H9 (cell line): ENCODE results near the gene MYL11. TPM values are rescaled to one million over a fixed set of nuclear protein-coding genes. Genes with fewer than 3 reads are reported as not detected.
"Not testable (repeated sequence)": the region's sequence is repeated elsewhere in the genome, so short reads cannot be mapped to it uniquely, and the experiment has no call there.

Experiments used
- DNase-seq: peaks from one replicate; pipeline ENCODE4 v3.0.0-alpha.2; 2017
- H2AFZ ChIP-seq: one replicate; pipeline ENCODE4 v1.6.1; 2013; ENCODE audit warnings: mild to moderate bottlenecking, low read length, control low read depth, moderate library complexity
- H2AK5ac ChIP-seq: 2 replicates; pipeline ENCODE4 v1.6.1; 2013; ENCODE audit warnings: low read length, control low read depth, mixed read lengths; ENCODE audit not compliant: insufficient read length
- H2BK120ac ChIP-seq: one replicate; pipeline ENCODE4 v1.6.1; 2013; ENCODE audit warnings: low read depth, mild to moderate bottlenecking, low read length, control low read depth, inconsistent platforms; ENCODE audit not compliant: poor library complexity, severe bottlenecking
- H2BK12ac ChIP-seq: 2 replicates; pipeline ENCODE4 v1.6.1; 2013; ENCODE audit warnings: low read length, control low read depth, mixed read lengths, low read depth; ENCODE audit not compliant: insufficient read length
- H2BK15ac ChIP-seq: 2 replicates; pipeline ENCODE4 v1.6.1; 2013; ENCODE audit warnings: low read depth, low read length, control low read depth
- H2BK20ac ChIP-seq: one replicate; pipeline ENCODE4 v1.6.1; 2013; ENCODE audit warnings: low read depth, mild to moderate bottlenecking, low read length, control low read depth, inconsistent platforms; ENCODE audit not compliant: poor library complexity, severe bottlenecking
- H2BK5ac ChIP-seq: 2 replicates; pipeline ENCODE4 v1.6.1; 2013; ENCODE audit warnings: low read length, control low read depth, mixed read lengths; ENCODE audit not compliant: insufficient read length
- H3K14ac ChIP-seq: 2 replicates; pipeline ENCODE4 v1.6.1; 2013; ENCODE audit warnings: low read length, control low read depth; ENCODE audit not compliant: insufficient read depth
- H3K18ac ChIP-seq: 2 replicates; pipeline ENCODE4 v1.6.1; 2013; ENCODE audit warnings: low read depth, mild to moderate bottlenecking, mixed read lengths, low read length, control low read depth; ENCODE audit not compliant: insufficient read length
- H3K23ac ChIP-seq: 2 replicates; pipeline ENCODE4 v1.6.1; 2013; ENCODE audit warnings: low read length, control low read depth, mixed read lengths, low read depth; ENCODE audit not compliant: insufficient read length
- H3K23me2 ChIP-seq: 2 replicates; pipeline ENCODE4 v1.6.1; 2013; ENCODE audit warnings: low read depth, mild to moderate bottlenecking, mixed read lengths, low read length, control low read depth; ENCODE audit not compliant: insufficient read length, poor library complexity, severe bottlenecking
- H3K27ac ChIP-seq: 2 replicates; pipeline ENCODE4 v1.5.1; 2013; ENCODE audit warnings: low read length, control low read depth, mixed read lengths, low read depth; ENCODE audit not compliant: insufficient read length
- H3K27me3 ChIP-seq: 2 replicates; pipeline ENCODE4 v1.6.1; 2013; ENCODE audit warnings: low read length, control low read depth, inconsistent platforms; ENCODE audit not compliant: insufficient read depth
- H3K4ac ChIP-seq: 2 replicates; pipeline ENCODE4 v1.6.1; 2013; ENCODE audit warnings: low read depth, mild to moderate bottlenecking, control low read depth, inconsistent platforms, low read length, moderate library complexity
- H3K4me1 ChIP-seq: 2 replicates; pipeline ENCODE4 v1.6.1; 2013; ENCODE audit warnings: low read length, control low read depth, inconsistent platforms; ENCODE audit not compliant: insufficient read depth
- H3K4me2 ChIP-seq: 2 replicates; pipeline ENCODE4 v1.6.1; 2013; ENCODE audit warnings: low read length, control low read depth, mixed read lengths; ENCODE audit not compliant: insufficient read length, insufficient read depth
- H3K56ac ChIP-seq: 2 replicates; pipeline ENCODE4 v1.6.1; 2013; ENCODE audit warnings: low read depth, mild to moderate bottlenecking, mixed read lengths, low read length, control low read depth; ENCODE audit not compliant: insufficient read length
- H3K79me1 ChIP-seq: 2 replicates; pipeline ENCODE4 v1.6.1; 2013; ENCODE audit warnings: low read depth, mild to moderate bottlenecking, moderate library complexity, low read length, control low read depth, inconsistent platforms; ENCODE audit not compliant: insufficient read depth, poor library complexity, severe bottlenecking
- H3K79me2 ChIP-seq: 2 replicates; pipeline ENCODE4 v1.6.1; 2013; ENCODE audit warnings: low read length, control low read depth, inconsistent platforms; ENCODE audit not compliant: insufficient read depth
- H3K9ac ChIP-seq: 2 replicates; pipeline ENCODE4 v1.6.1; 2013; ENCODE audit warnings: low read length, control low read depth, mixed read lengths; ENCODE audit not compliant: insufficient read length; ENCODE audit errors: extremely low read depth
- H3K9me3 ChIP-seq: one replicate; pipeline ENCODE4 v1.6.1; 2013; ENCODE audit warnings: low read depth, low read length, inconsistent platforms; ENCODE audit not compliant: control insufficient read depth
- H3T11ph ChIP-seq: one replicate; pipeline ENCODE4 v1.6.1; 2013; ENCODE audit warnings: mild to moderate bottlenecking, low read length, control low read depth, inconsistent platforms
- H4K20me1 ChIP-seq: one replicate; pipeline ENCODE4 v1.6.1; 2013; ENCODE audit not compliant: control insufficient read depth, insufficient read length, insufficient read depth
- H4K5ac ChIP-seq: 2 replicates; pipeline ENCODE4 v1.6.1; 2013; ENCODE audit warnings: low read depth, mild to moderate bottlenecking, mixed read lengths, low read length, control low read depth; ENCODE audit not compliant: insufficient read length
- H4K8ac ChIP-seq: replicated peaks from 2 replicates; pipeline ENCODE4 v1.6.1; 2013; ENCODE audit warnings: low read length, control low read depth, mixed read lengths, low read depth; ENCODE audit not compliant: insufficient read length
- H4K91ac ChIP-seq: 2 replicates; pipeline ENCODE4 v1.6.1; 2013; ENCODE audit warnings: low read depth, mild to moderate bottlenecking, moderate library complexity, mixed read lengths, low read length, control low read depth; ENCODE audit not compliant: insufficient read length
- H3K27ac Mint-ChIP-seq, 3 experiments: 2 replicates in 2 of 3; 3 replicates in 1 of 3; pipeline ENCODE4 v1.8.0; 2020 to 2021; ENCODE audit warnings: mixed read lengths in 3 of 3, mild to moderate bottlenecking in 1 of 3, moderate library complexity in 1 of 3
- H3K27me3 Mint-ChIP-seq: 2 replicates; pipeline ENCODE4 v1.8.0; 2021; ENCODE audit warnings: low read depth, mild to moderate bottlenecking, moderate library complexity, mixed read lengths
- H3K36me3 Mint-ChIP-seq, 3 experiments: 2 replicates in 2 of 3; 3 replicates in 1 of 3; pipeline ENCODE4 v1.8.0; 2020 to 2021; ENCODE audit warnings: low read depth in 3 of 3, mixed read lengths in 3 of 3; ENCODE audit not compliant: insufficient read depth in 1 of 3
- H3K4me1 Mint-ChIP-seq, 2 experiments: 2 replicates each; pipeline ENCODE4 v1.8.0; 2020; ENCODE audit warnings: mixed read lengths in 2 of 2
- H3K4me3 Mint-ChIP-seq, 2 experiments: 2 replicates in 1 of 2; 3 replicates in 1 of 2; pipeline ENCODE4 v1.8.0; 2020 to 2021; ENCODE audit warnings: mild to moderate bottlenecking in 2 of 2, mixed read lengths in 2 of 2, moderate library complexity in 1 of 2
- H3K9me3 Mint-ChIP-seq, 2 experiments: 2 replicates in 1 of 2; 3 replicates in 1 of 2; pipeline ENCODE4 v1.8.0; 2020; ENCODE audit warnings: mild to moderate bottlenecking in 2 of 2, mixed read lengths in 2 of 2, moderate library complexity in 1 of 2
- CTCF ChIP-seq: fragments of 200-600 bp; sonication (generic); conservative IDR thresholded peaks from 3 replicates; pipeline ENCODE4 v1.8.0; 2021; ENCODE audit warnings: antibody characterized with exemption, mild to moderate bottlenecking
- WGBS: extraction: QIAGEN DNeasy Blood & Tissue Kit; methylation state at CpG from one replicate; pipeline ENCODE4 v1.1.7; 2013; ENCODE audit warnings: missing lambda C conversion rate, low lambda C conversion rate, mixed read lengths; ENCODE audit not compliant: insufficient read length; ENCODE audit errors: extremely low coverage; 5-methylcytosine and 5-hydroxymethylcytosine counted together
- total RNA-seq: library from RNA; stranded (reverse); gene quantifications from 2 replicates; pipeline ENCODE4 v1.2.1, GENCODE V29; 2021

MYL11 gene
- total RNA-seq, 1 experiment from 2014 or later: 0.70 TPM

DNA sequence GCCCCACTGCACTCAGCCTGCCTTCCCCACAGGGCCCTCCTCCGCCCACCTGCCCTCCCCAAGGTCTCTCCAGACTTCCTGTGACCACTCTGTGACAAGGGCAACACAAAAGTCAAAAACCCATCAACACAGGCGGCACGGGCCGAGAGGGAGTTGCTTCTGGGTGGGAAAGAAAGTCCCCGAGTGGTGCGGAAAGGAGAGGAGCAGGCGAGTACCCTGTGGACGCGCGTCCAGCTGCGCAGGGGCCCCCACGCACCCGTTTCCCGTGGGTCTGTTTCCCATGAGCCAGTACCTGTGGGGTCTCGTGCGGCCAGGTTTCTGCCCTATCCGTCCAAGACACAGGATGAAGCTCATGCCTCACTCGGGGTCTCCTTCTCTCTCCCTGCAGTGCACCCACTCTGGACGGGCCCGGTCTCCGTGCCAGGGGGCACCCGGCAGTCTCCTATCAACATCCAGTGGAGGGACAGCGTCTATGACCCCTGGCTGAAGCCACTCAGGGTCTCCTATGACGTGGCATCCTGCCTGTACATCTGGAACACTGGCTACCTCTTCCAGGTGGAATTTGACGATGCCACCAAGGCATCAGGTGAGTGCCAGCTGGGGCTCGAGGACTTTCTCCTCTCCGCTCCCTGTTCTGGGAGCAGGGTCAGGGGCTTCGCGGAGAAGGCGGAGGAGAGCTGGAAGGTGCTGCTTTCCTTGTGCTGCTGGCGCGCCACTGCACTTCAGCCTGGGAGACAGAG, 31.7 kb upstream of the MYL11 start:
- H3K4me1 Mint-ChIP-seq: peaks cover 0 to 7% of the 10 kb centered on the region in 2 experiments; a peak in 1 of 4 replicates
- H3K9ac ChIP-seq: no peak overlapping the region
- H3K23ac ChIP-seq: no peak overlapping the region
- no peak for TF ChIP-seq CTCF
- H3K79me1 ChIP-seq: no peaks in the 10 kb centered on the region
- H3K27me3 ChIP-seq: no peaks in the 10 kb centered on the region
- peaks cover 0 to 4% (median 0%) of the 10 kb centered on the region in 3 experiments; a peak in 1 of 7 replicates for H3K36me3 Mint-ChIP-seq
- no peak overlapping the region for H3K27ac Mint-ChIP-seq
- no peak overlapping the region for H2AK5ac ChIP-seq
- no CpG with 5 or more reads among the region's 32 CpGs for WGBS
- H3K9me3 ChIP-seq: no peaks in the 10 kb centered on the region
- H2AFZ ChIP-seq: no peak overlapping the region
- H2BK20ac ChIP-seq: no peak overlapping the region
- no peaks in the 10 kb centered on the region for H4K20me1 ChIP-seq
- peaks cover 2 to 3% of the 10 kb centered on the region in 2 experiments; a peak in 4 of 5 replicates for H3K9me3 Mint-ChIP-seq
- no peak overlapping the region for H2BK5ac ChIP-seq
- no peak overlapping the region for H3K56ac ChIP-seq
- H3K14ac ChIP-seq: no peak overlapping the region
- H4K8ac ChIP-seq: no peak overlapping the region
- no peak overlapping the region for H4K91ac ChIP-seq
- H3K18ac ChIP-seq: no peak overlapping the region
- H3K27ac ChIP-seq: no peak overlapping the region
- H3T11ph ChIP-seq: no peak overlapping the region
- no peaks in the 10 kb centered on the region for H3K23me2 ChIP-seq
- no peak overlapping the region for H3K4me2 ChIP-seq
- no peak overlapping the region for H3K4me3 Mint-ChIP-seq
- H3K4ac ChIP-seq: no peak overlapping the region
- H2BK12ac ChIP-seq: no peak overlapping the region
- no peaks in the 10 kb centered on the region for H3K27me3 Mint-ChIP-seq
- no peak overlapping the region for H2BK15ac ChIP-seq
- no peaks in the 10 kb centered on the region for H3K4me1 ChIP-seq
- no peak overlapping the region for H4K5ac ChIP-seq
- H2BK120ac ChIP-seq: no peak overlapping the region
- peak; percentile 23 for DNase-seq
- H3K79me2 ChIP-seq: no peaks in the 10 kb centered on the region

DNA sequence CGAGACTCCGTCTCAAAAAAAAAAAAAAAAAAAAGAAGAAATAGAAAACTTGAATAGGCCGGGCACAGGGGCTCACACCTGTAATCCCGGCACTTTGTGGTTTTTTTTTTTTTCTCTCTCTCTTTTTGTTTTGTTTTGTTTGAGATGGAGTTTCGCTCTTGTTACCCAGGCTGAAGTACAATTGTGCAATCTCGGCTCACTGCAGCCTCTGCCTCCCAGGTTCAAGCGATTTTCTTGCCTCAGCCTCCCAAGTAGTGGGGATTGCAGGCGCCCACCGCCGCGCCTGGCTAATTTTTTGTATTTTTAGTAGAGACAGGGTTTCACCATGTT, 31.1 kb upstream of the MYL11 start:
- H3K27me3 Mint-ChIP-seq, H4K8ac ChIP-seq, H4K91ac ChIP-seq, H3K9ac ChIP-seq, H3K4ac ChIP-seq, H3K18ac ChIP-seq, H3K79me2 ChIP-seq, H3K4me1 ChIP-seq, H3K14ac ChIP-seq, H3K9me3 Mint-ChIP-seq, DNase-seq, H3T11ph ChIP-seq, H4K20me1 ChIP-seq, H2BK15ac ChIP-seq, H3K23me2 ChIP-seq, H2AK5ac ChIP-seq, H2BK12ac ChIP-seq, H3K27ac Mint-ChIP-seq, H3K79me1 ChIP-seq, H3K36me3 Mint-ChIP-seq, H2AFZ ChIP-seq, H4K5ac ChIP-seq, H2BK20ac ChIP-seq, H3K23ac ChIP-seq, H2BK120ac ChIP-seq, H2BK5ac ChIP-seq, H3K27ac ChIP-seq, H3K9me3 ChIP-seq, H3K4me3 Mint-ChIP-seq, H3K27me3 ChIP-seq, H3K56ac ChIP-seq, H3K4me2 ChIP-seq, H3K4me1 Mint-ChIP-seq: not testable (repeated sequence)
- no CpG with 5 or more reads among the region's 11 CpGs for WGBS
